Stomach (tissue), 4 donors: ENCODE results near the gene FLT1.

Experiments used
- CTCF ChIP-seq, 7 experiments: fragments of 450-650 bp in 4 of 7; fragments of 200-600 bp in 3 of 7; sonication (generic) in 3 of 7; IDR thresholded peaks; one replicate each; pipeline ENCODE4 v1.5.1; 2016 to 2019; ENCODE audit warnings: antibody characterized with exemption in 7 of 7, control low read depth in 2 of 7, mild to moderate bottlenecking in 1 of 7
- EP300 ChIP-seq: sonication (generic); formaldehyde crosslinking; IDR thresholded peaks from one replicate; pipeline ENCODE4 v1.6.1; 2017; ENCODE audit warnings: antibody characterized with exemption
- POLR2A ChIP-seq, 4 donors: fragments of 450-650 bp; IDR thresholded peaks; one replicate each; pipeline ENCODE4 v1.6.1; 2016; ENCODE audit warnings: antibody characterized with exemption in 4 of 4, control low read depth in 2 of 4, mild to moderate bottlenecking in 1 of 4, moderate library complexity in 1 of 4
- POLR2AphosphoS5 ChIP-seq, 3 donors: sonication (generic); formaldehyde crosslinking; IDR thresholded peaks; one replicate each; pipeline ENCODE4 v1.6.1; 2016; ENCODE audit warnings: antibody characterized with exemption in 3 of 3

- no peak for TF ChIP-seq CTCF (IDR thresholded peaks at IDR 0.05)
- no peak for TF ChIP-seq POLR2A (IDR thresholded peaks at IDR 0.05)
- TF ChIP-seq POLR2AphosphoS5 (IDR thresholded peaks at IDR 0.05): no peak
- no peak for TF ChIP-seq EP300
Measured at GRCh38 chr13:28522871-28523270, 27.9 kb upstream of the FLT1 start.
